ENCODE results near the gene EVA1C. TPM values are rescaled to one million over a fixed set of nuclear protein-coding genes. Genes with fewer than 3 reads are reported as not detected.

Gene EVA1C
- total and polyA plus RNA-seq, 9 of the 15 experiments (the other 6 are each of a cell fraction or from before 2014, with no cell fraction given) = 0.22 TPM; not detected in 8

DNA sequence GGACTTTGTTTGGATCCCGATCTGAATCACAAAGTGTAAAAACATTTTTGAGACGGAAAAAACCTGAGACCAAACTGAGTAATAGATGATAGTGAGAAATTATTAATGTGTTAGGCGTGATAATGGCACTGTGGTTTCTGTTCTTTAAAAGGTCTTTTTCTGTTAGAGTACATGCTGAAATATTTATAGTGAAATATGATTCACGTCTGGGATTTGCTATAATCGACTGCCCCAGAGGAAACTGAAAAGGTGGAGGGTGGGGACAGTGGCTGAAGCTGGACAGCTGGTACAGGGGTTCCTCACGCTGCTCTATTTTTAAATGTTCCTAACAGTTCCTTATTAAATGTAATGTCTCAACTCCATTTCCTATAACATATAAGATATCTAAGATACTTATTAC is 30.9 kb upstream of the EVA1C start:
- no peaks in the 10 kb centered on the region for H3K9me1 ChIP-seq (ENCODE audit: control insufficient read depth, insufficient read depth, low read length)
- peaks cover 14% of the 10 kb centered on the region; the same call in 1 of the 2 replicates for H4K20me1 ChIP-seq (replicated peaks; ENCODE audit: control insufficient read depth, insufficient read depth, low read length)
- H2AFZ ChIP-seq (ENCODE audit: low read depth, low read length) = no peak overlapping the region
- 90% methylated on average over 6 of the region's 6 CpGs for WGBS (ENCODE audit: insufficient coverage, low coverage, missing lambda C conversion rate)
- peaks cover 97% of the 10 kb centered on the region for H3K36me3 ChIP-seq (ENCODE audit: control insufficient read depth, insufficient read depth, low read length)
- CTCF ChIA-PET (ENCODE audit: low intra/inter-chr PET ratio) = no interaction called here
- in situ Hi-C loops (cut with MboI) = no loop called here
- BruUV-seq (replicated peaks) = no TSS peak
- DNase-seq (ENCODE audit: extremely low read depth in 1 of 4, low spot score in 3 of 4) = no peak
- no peak for TF ChIP-seq ZNF79 (CRISPR knock-in tag; IDR thresholded peaks at IDR 0.05; ENCODE audit: low read depth)
- H3K79me2 ChIP-seq (ENCODE audit: control insufficient read depth, insufficient read depth, low read length) = peaks cover 38% of the 10 kb centered on the region
- no peaks in the 10 kb centered on the region for H3K4me1 ChIP-seq (replicated peaks in 1 of 2; ENCODE audit: control insufficient read depth in 2 of 2, insufficient read depth in 2 of 2, low read length in 2 of 2)
- no peaks in the 10 kb centered on the region for H3K27me3 ChIP-seq (ENCODE audit: control insufficient read depth in 2 of 2, insufficient read depth in 2 of 2, low read length in 2 of 2)
- H3K4me3 ChIP-seq = no peak overlapping the region
- no peak overlapping the region for H3K27ac ChIP-seq (ENCODE audit: extremely low read depth, low read depth, low read length)
- ATAC-seq = no peak
- no peak overlapping the region for H3K9ac ChIP-seq (ENCODE audit: insufficient read depth in 1 of 2, low read depth in 2 of 2, low read length in 2 of 2)
- FAIRE-seq = no peak
- no peaks in the 10 kb centered on the region for H3K9me3 ChIP-seq (replicated peaks; ENCODE audit: control insufficient read depth, insufficient read depth, low read depth, low read length)
- no peak overlapping the region for H3K4me2 ChIP-seq (ENCODE audit: insufficient read depth, low read length)
- intact Hi-C loops (cut with micrococcal nuclease) = no loop called here
- POLR2A ChIA-PET = interaction anchor here (0.7 kb wide), 1 partner anchor 19 kb away, joined by 3 read pairs; no protein-coding TSS in a partner anchor

DNA sequence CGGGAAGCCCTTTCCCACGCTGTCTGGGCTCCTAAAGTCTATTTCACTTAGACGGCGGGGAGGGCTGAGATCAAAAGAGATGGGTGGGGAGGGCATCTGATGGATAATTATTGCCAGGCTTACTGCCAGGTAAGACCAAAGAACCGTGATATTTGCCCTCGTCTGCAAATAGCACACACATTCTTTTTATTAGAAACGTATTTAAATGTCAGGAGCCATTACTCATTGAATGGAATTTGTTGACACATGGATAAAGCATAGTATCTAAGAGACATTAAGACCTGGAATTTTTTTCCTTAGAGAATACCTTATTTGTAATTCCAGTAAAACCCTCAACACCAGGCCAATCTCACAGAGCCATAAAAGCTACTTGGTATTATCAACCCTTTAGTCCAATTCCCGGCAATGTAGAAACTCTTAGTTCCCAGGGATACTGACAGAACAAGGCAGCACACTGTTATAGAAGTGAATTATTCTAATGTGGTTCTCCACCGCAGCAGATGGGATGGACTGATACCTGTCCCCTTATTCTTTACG is 30.3 kb upstream of the EVA1C start:
- H3K27ac ChIP-seq (ENCODE audit: extremely low read depth, low read depth, low read length) = no peak overlapping the region
- POLR2A ChIA-PET = interaction anchor here (0.7 kb wide), 1 partner anchor 18 kb away, joined by 3 read pairs; no protein-coding TSS in a partner anchor
- ATAC-seq (no peak), FAIRE-seq (no peak), DNase-seq (ENCODE audit: extremely low read depth in 1 of 4, low spot score in 3 of 4) (no peak)
- 0 out of 5 replicates have a peak, but pooled peaks cover 0 to 4% of the 10 kb centered on the region in 2 experiments for H3K4me1 ChIP-seq (replicated peaks in 1 of 2; ENCODE audit: control insufficient read depth in 2 of 2, insufficient read depth in 2 of 2, low read length in 2 of 2)
- no peaks in the 10 kb centered on the region for H3K9me1 ChIP-seq (ENCODE audit: control insufficient read depth, insufficient read depth, low read length)
- peaks cover 44% of the 10 kb centered on the region for H3K79me2 ChIP-seq (ENCODE audit: control insufficient read depth, insufficient read depth, low read length)
- CTCF ChIA-PET (ENCODE audit: low intra/inter-chr PET ratio) = no interaction called here
- H3K4me3 ChIP-seq = no peak overlapping the region
- BruUV-seq (replicated peaks) = no TSS peak
- no peak overlapping the region for H2AFZ ChIP-seq (ENCODE audit: low read depth, low read length)
- no peaks in the 10 kb centered on the region for H3K27me3 ChIP-seq (ENCODE audit: control insufficient read depth in 2 of 2, insufficient read depth in 2 of 2, low read length in 2 of 2)
- 94% methylated on average over 10 of the region's 10 CpGs for WGBS (ENCODE audit: insufficient coverage, low coverage, missing lambda C conversion rate)
- in situ Hi-C loops (cut with MboI) = no loop called here
- H3K4me2 ChIP-seq (ENCODE audit: insufficient read depth, low read length) = no peak overlapping the region
- peaks cover 97% of the 10 kb centered on the region for H3K36me3 ChIP-seq (ENCODE audit: control insufficient read depth, insufficient read depth, low read length)
- H3K9me3 ChIP-seq (replicated peaks; ENCODE audit: control insufficient read depth, insufficient read depth, low read depth, low read length) = no peaks in the 10 kb centered on the region
- intact Hi-C loops (cut with micrococcal nuclease) = no loop called here
- H3K9ac ChIP-seq (ENCODE audit: insufficient read depth in 1 of 2, low read depth in 2 of 2, low read length in 2 of 2) = no peak overlapping the region
- peaks cover 19% of the 10 kb centered on the region; the same call in 1 of the 2 replicates for H4K20me1 ChIP-seq (replicated peaks; ENCODE audit: control insufficient read depth, insufficient read depth, low read length)
- TF ChIP-seq CCAR2 (IDR thresholded peaks at IDR 0.05; ENCODE audit: low read depth, low read length) (no peak), POU5F1 (IDR thresholded peaks at IDR 0.05; ENCODE audit: borderline replicate concordance, low read depth, low read length, partially characterized antibody) (no peak), HOXB6 (CRISPR knock-in tag; IDR thresholded peaks at IDR 0.05; ENCODE audit: borderline replicate concordance) (no peak), NR4A1 (CRISPR knock-in tag; IDR thresholded peaks at IDR 0.05) (no peak), NR4A1 (tag; IDR thresholded peaks at IDR 0.05) (no peak), XRCC5 (IDR thresholded peaks at IDR 0.05; ENCODE audit: low read depth, low read length) (no peak), PATZ1 (CRISPR knock-in tag; IDR thresholded peaks at IDR 0.05; ENCODE audit: borderline replicate concordance) (no peak), FOXK1 (CRISPR knock-in tag; IDR thresholded peaks at IDR 0.05; ENCODE audit: borderline replicate concordance) (no peak), HCFC1 (IDR thresholded peaks at IDR 0.05; ENCODE audit: low read depth, low read length) (no peak), ZNF263 (CRISPR knock-in tag; IDR thresholded peaks at IDR 0.05; ENCODE audit: borderline replicate concordance) (no peak)
- TF ChIP-seq, protein P1, sequence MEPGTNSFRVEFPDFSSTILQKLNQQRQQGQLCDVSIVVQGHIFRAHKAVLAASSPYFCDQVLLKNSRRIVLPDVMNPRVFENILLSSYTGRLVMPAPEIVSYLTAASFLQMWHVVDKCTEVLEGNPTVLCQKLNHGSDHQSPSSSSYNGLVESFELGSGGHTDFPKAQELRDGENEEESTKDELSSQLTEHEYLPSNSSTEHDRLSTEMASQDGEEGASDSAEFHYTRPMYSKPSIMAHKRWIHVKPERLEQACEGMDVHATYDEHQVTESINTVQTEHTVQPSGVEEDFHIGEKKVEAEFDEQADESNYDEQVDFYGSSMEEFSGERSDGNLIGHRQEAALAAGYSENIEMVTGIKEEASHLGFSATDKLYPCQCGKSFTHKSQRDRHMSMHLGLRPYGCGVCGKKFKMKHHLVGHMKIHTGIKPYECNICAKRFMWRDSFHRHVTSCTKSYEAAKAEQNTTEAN (CRISPR knock-in tag; IDR thresholded peaks at IDR 0.05) = no peak
